Kidney (tissue), 14 donors: Measurements from ENCODE around the gene MAOA. TPM values are rescaled to one million over a fixed set of nuclear protein-coding genes. Genes with fewer than 3 reads are reported as not detected.
"Not testable (repeated sequence)": the region's sequence is repeated elsewhere in the genome, so short reads cannot be mapped to it uniquely, and the experiment has no call there.

Source experiments
- DNase-seq, 5 donors: peaks; one replicate each; pipeline ENCODE4 v3.0.0-alpha.2; 2013 to 2020
- FAIRE-seq: peaks from 2 replicates; lab custom pipeline; 2012; peaks lifted over from hg19 to GRCh38; lab: Jason Lieb, UNC
- H3K27ac ChIP-seq, 2 donors: one replicate each; pipeline ENCODE4 v1.7.0; 2013; ENCODE audit warnings: low read depth in 2 of 2, low read length in 2 of 2, inconsistent platforms in 1 of 2
- H3K27me3 ChIP-seq: one replicate; pipeline ENCODE4 v1.7.1; 2013; ENCODE audit warnings: low read length, inconsistent platforms; ENCODE audit not compliant: control insufficient read depth, insufficient read depth
- H3K36me3 ChIP-seq, 3 donors: one replicate each; pipeline versions ENCODE4 v1.7.0 to v1.7.1; 2013; ENCODE audit warnings: low read length in 3 of 3, control low read depth in 1 of 3, inconsistent platforms in 1 of 3; ENCODE audit not compliant: insufficient read depth in 3 of 3, control insufficient read depth in 2 of 3
- H3K4me1 ChIP-seq, 3 donors: one replicate each; pipeline versions ENCODE4 v1.7.0 to v1.7.1; 2013; ENCODE audit warnings: low read length in 3 of 3, inconsistent platforms in 1 of 3, low read depth in 1 of 3; ENCODE audit not compliant: control insufficient read depth in 2 of 3, insufficient read depth in 2 of 3
- H3K4me3 ChIP-seq, 3 donors: one replicate each; pipeline versions ENCODE4 v1.7.0 to v1.8.1; 2013; ENCODE audit warnings: low read length in 3 of 3, control low read depth in 1 of 3, inconsistent platforms in 1 of 3
- H3K9ac ChIP-seq, 3 donors: one replicate each; pipeline versions ENCODE4 v1.7.0 to v1.7.1; 2013; ENCODE audit warnings: low read length in 3 of 3, control low read depth in 1 of 3, inconsistent platforms in 1 of 3
- H3K9me3 ChIP-seq, 3 donors: one replicate each; pipeline versions ENCODE4 v1.7.0 to v1.7.1; 2013; ENCODE audit warnings: low read length in 3 of 3, control low read depth in 1 of 3, inconsistent platforms in 1 of 3; ENCODE audit not compliant: control insufficient read depth in 2 of 3, insufficient read depth in 1 of 3
- intact Hi-C: fragments of 100-400 bp; cut with DNase I; formaldehyde crosslinking; loops from one replicate; pipeline ENCODE4 v1.11.1; 2022
- polyA plus RNA-seq: library from polyadenylated mRNA; stranded (reverse); fragments of 350-450 nt; fragmentation: Illumina TruSeq; extraction: RNeasy Lipid Tissue Mini Kit (QIAGEN cat#74804); gene quantifications from one replicate; pipeline ENCODE4 v1.2.3, GENCODE V29; 2014; ENCODE audit warnings: low read depth, low replicate concordance; ENCODE audit not compliant: insufficient read depth
- total RNA-seq: library from RNA; stranded (reverse); fragmentation: NEBNext Ultra II Directional; extraction: Animal tissue kit (Norgen Biotek cat#: 25700); gene quantifications from one replicate; pipeline ENCODE4 v1.2.1, GENCODE V29; 2021
- TF ChIP-seq, protein P1 (sequence below): IDR thresholded peaks from 3 replicates; pipeline ENCODE4 v1.5.1; 2012; ENCODE audit warnings: mild to moderate bottlenecking, moderate library complexity, borderline replicate concordance; ENCODE audit not compliant: insufficient read depth; ENCODE audit errors: extremely low read depth
- donor health status: control.
- donor health status: control.
- donor health status: control.
- donor health status: control.
- donor health status: control.
- donor health status: DM: yes; HTN: yes; CAD: no.
- donor health status: Normal renal cell carcinoma (clear cell type).

MAOA gene
- total and polyA plus RNA-seq, 2 donors from 2014 or later = 134 to 227 TPM

DNA sequence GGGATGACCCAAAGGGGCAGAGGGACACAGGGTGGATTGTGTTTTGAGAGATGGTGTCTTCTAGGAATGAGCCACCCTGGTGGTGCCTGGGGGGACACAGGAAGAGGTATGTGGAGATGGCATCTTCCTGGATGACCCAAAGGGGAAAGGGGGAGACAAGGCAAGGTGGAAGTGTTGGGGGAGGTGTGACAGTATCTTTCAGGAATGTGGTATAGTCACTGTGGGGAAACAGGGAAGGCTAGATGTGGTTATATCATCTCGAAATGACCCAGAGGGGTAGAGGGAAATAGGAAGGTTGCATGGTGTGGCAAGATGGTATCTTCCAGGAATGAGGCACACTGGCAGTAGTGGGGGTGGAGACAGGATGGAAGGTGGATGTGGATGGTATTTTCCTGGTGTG lies 62.9 kb downstream of the MAOA start:
- no peaks in the 10 kb centered on the region for H3K36me3 ChIP-seq
- TF ChIP-seq, protein P1, sequence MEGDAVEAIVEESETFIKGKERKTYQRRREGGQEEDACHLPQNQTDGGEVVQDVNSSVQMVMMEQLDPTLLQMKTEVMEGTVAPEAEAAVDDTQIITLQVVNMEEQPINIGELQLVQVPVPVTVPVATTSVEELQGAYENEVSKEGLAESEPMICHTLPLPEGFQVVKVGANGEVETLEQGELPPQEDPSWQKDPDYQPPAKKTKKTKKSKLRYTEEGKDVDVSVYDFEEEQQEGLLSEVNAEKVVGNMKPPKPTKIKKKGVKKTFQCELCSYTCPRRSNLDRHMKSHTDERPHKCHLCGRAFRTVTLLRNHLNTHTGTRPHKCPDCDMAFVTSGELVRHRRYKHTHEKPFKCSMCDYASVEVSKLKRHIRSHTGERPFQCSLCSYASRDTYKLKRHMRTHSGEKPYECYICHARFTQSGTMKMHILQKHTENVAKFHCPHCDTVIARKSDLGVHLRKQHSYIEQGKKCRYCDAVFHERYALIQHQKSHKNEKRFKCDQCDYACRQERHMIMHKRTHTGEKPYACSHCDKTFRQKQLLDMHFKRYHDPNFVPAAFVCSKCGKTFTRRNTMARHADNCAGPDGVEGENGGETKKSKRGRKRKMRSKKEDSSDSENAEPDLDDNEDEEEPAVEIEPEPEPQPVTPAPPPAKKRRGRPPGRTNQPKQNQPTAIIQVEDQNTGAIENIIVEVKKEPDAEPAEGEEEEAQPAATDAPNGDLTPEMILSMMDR = no peak
- H3K4me3 ChIP-seq = no peak overlapping the region
- no peaks in the 10 kb centered on the region for H3K4me1 ChIP-seq
- DNase-seq (no peak), FAIRE-seq (no peak)
- no peak overlapping the region for H3K9ac ChIP-seq
- intact Hi-C loops = no loop called here
- peaks cover 0 to 1% (median 0%) of the 10 kb centered on the region in 3 donors for H3K9me3 ChIP-seq
- no peaks in the 10 kb centered on the region for H3K27me3 ChIP-seq
- no peak overlapping the region for H3K27ac ChIP-seq

DNA sequence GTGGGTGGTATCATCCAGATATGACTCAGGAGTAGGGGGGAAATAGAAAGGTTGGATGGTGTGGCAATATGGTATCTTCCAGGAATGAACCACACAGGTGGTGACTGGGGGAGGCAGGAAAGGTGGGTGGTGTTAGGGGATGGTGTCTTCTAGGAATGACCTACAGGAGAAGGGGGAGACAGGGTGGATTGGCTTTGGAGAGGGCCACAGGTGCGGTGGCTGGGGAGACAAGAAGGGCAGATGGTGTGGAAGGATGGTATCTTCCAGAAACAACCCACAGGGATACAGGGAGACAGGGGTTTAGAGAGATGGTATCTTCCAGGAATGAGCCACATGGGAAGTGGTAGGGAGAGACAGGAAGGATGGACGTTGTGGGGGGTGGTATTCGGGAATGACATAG lies 64.0 kb downstream of the MAOA start:
- no peaks in the 10 kb centered on the region for H3K4me1 ChIP-seq
- H3K36me3 ChIP-seq = no peaks in the 10 kb centered on the region
- DNase-seq (no peak), FAIRE-seq (no peak)
- no peak overlapping the region for H3K27ac ChIP-seq
- peaks cover 0 to 1% (median 0%) of the 10 kb centered on the region in 3 donors for H3K9me3 ChIP-seq
- H3K27me3 ChIP-seq = no peaks in the 10 kb centered on the region
- TF ChIP-seq, protein P1 = no peak
- H3K4me3 ChIP-seq = no peak overlapping the region
- H3K9ac ChIP-seq = no peak overlapping the region
- intact Hi-C loops = no loop called here

DNA sequence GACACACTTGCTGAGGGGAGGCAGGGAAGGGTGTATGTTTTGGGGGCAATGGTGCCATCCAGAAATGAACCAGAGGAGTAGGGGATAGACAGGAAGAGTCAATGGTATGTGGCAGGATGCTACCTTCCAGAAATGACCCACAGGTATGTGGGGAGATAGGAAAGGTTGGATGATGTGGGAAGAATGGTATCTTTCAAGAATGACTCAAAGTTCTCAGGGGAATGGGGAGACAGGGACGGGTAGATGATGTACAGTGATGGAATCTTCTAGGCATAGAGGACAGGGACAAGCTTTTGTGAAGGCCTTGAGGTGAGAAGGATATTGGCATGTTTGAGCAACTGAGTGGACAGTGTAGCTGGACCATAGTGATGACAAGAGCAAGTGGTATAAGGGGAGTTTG lies 64.9 kb downstream of the MAOA start:
- DNase-seq = no peak
- no peaks in the 10 kb centered on the region for H3K36me3 ChIP-seq
- H3K27ac ChIP-seq = no peak overlapping the region
- TF ChIP-seq, protein P1 = no peak
- no peaks in the 10 kb centered on the region for H3K27me3 ChIP-seq
- intact Hi-C loops = no loop called here
- H3K4me1 ChIP-seq = no peaks in the 10 kb centered on the region
- FAIRE-seq = no peak
- peaks cover 0 to 1% (median 0%) of the 10 kb centered on the region in 3 donors for H3K9me3 ChIP-seq
- no peak overlapping the region for H3K4me3 ChIP-seq
- no peak overlapping the region for H3K9ac ChIP-seq

DNA sequence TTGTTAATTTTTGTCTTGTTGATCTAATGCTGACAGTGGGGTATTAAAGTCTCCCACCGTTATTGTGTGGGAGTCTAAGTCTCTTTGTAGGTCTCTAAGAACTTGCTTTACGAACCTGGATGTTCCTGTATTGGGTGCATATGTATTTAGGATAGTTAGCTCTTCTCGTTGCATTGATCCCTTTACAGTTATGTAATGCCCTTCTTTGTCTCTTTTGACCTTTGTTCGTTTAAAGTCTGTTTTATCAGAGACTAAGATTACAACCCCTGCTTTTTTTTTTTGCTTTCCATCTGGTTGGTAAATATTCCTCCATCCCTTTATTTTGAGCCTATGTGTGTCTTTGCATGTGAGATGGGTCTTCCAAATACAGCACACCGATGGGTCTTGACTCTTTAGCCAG lies 69.1 kb downstream of the MAOA start:
- H3K4me3 ChIP-seq, H3K4me1 ChIP-seq, H3K36me3 ChIP-seq, H3K27me3 ChIP-seq, FAIRE-seq, H3K9ac ChIP-seq, intact Hi-C loops, DNase-seq, H3K9me3 ChIP-seq, H3K27ac ChIP-seq: not testable (repeated sequence)

DNA sequence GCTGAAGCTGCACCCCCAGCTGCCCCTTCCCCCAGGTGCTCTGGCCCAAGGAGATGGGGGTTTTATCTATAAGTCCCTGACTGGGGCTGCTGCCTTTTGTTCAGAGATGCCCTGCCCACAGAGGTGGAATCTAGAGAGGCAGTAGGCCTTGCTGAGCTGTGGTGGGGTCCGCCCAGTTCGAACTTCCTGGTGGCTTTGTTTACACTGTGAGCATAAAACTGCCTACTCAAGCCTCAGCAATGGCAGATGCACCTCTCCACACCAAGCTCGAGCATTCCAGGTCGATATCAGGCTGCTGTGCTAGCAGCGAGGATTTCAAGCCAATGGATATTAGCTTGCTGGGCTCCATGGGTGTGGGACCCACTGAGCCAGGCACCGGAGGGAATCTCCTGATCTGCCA lies 71.2 kb downstream of the MAOA start:
- FAIRE-seq, DNase-seq, H3K4me1 ChIP-seq, H3K4me3 ChIP-seq, H3K9ac ChIP-seq, H3K36me3 ChIP-seq, H3K27ac ChIP-seq, H3K27me3 ChIP-seq, intact Hi-C loops, H3K9me3 ChIP-seq: not testable (repeated sequence)
